Common myeloid progenitor, CD34-positive (primary cell): Measurements from ENCODE around the gene AGAP9.
"Not testable (repeated sequence)": the region's sequence is repeated elsewhere in the genome, so short reads cannot be mapped to it uniquely, and the experiment has no call there.

Experiments
- CTCF ChIA-PET: fragments of 350-600 bp; sonication (Branson Sonifier 250); formaldehyde crosslinking; loops from one replicate; lab custom pipeline; 2021; ENCODE audit warnings: antibody characterized with exemption; lab: Charles Lee
- POLR2A ChIA-PET: fragments of 350-600 bp; sonication (Branson Sonifier 250); formaldehyde crosslinking; loops from one replicate; lab custom pipeline; 2021; ENCODE audit warnings: antibody characterized with exemption; lab: Charles Lee
- DNase-seq, 3 donors: peaks; one replicate each; pipeline versions ENCODE4 v3.0.0 to v3.0.0-alpha.2; 2013
- H3K27ac ChIP-seq, 2 experiments: 1 replicate in 1 of 2; 2 replicates in 1 of 2; pipeline ENCODE4 v1.7.0; 2013; ENCODE audit warnings: inconsistent platforms in 2 of 2, low read length in 2 of 2, mild to moderate bottlenecking in 2 of 2, low read depth in 1 of 2, moderate library complexity in 1 of 2; ENCODE audit not compliant: severe bottlenecking in 2 of 2, insufficient read depth in 1 of 2, poor library complexity in 1 of 2
- H3K27me3 ChIP-seq, 5 experiments: replicated peaks in 2 of 5; 1 replicate in 3 of 5; 2 replicates in 2 of 5; pipeline versions ENCODE4 v1.6.1 to v1.7.0; 2013; ENCODE audit warnings: low read length in 4 of 5, mild to moderate bottlenecking in 2 of 5, moderate library complexity in 2 of 5, inconsistent platforms in 1 of 5; ENCODE audit not compliant: insufficient read depth in 5 of 5, control insufficient read depth in 4 of 5
- H3K36me3 ChIP-seq, 4 experiments: 1 replicate in 2 of 4; 2 replicates in 2 of 4; pipeline versions ENCODE4 v1.6.1 to v1.7.0; 2013; ENCODE audit warnings: low read length in 3 of 4, control low read depth in 1 of 4, mild to moderate bottlenecking in 1 of 4; ENCODE audit not compliant: control insufficient read depth in 4 of 4, insufficient read depth in 4 of 4
- H3K4me1 ChIP-seq, 4 experiments: 1 replicate in 3 of 4; 2 replicates in 1 of 4; pipeline versions ENCODE4 v1.6.1 to v1.7.1; 2013; ENCODE audit warnings: low read length in 3 of 4, mild to moderate bottlenecking in 3 of 4, control low read depth in 1 of 4, inconsistent platforms in 1 of 4, moderate library complexity in 1 of 4; ENCODE audit not compliant: control insufficient read depth in 4 of 4, insufficient read depth in 4 of 4; ENCODE audit errors: control extremely low read depth in 1 of 4
- H3K4me3 ChIP-seq, 7 experiments: 1 replicate in 4 of 7; 2 replicates in 3 of 7; pipeline versions ENCODE4 v1.5.1 to v1.7.0; 2013; ENCODE audit warnings: mild to moderate bottlenecking in 7 of 7, low read length in 6 of 7, moderate library complexity in 6 of 7, inconsistent platforms in 2 of 7, low read depth in 2 of 7, control low read depth in 1 of 7; ENCODE audit not compliant: insufficient read depth in 4 of 7, control insufficient read depth in 1 of 7; ENCODE audit errors: extremely low read depth in 1 of 7
- H3K9me3 ChIP-seq, 5 experiments: 1 replicate in 4 of 5; 2 replicates in 1 of 5; pipeline versions ENCODE4 v1.6.1 to v1.7.1; 2013; ENCODE audit warnings: low read length in 4 of 5, mild to moderate bottlenecking in 2 of 5, inconsistent platforms in 1 of 5, low read depth in 1 of 5, moderate library complexity in 1 of 5; ENCODE audit not compliant: control insufficient read depth in 4 of 5, insufficient read depth in 2 of 5; ENCODE audit errors: control extremely low read depth in 1 of 5
- WGBS: methylation state at CpG from one replicate; pipeline ENCODE4 v1.1.5; 2013; ENCODE audit not compliant: insufficient coverage; 5-methylcytosine and 5-hydroxymethylcytosine counted together

Gene AGAP9

DNA sequence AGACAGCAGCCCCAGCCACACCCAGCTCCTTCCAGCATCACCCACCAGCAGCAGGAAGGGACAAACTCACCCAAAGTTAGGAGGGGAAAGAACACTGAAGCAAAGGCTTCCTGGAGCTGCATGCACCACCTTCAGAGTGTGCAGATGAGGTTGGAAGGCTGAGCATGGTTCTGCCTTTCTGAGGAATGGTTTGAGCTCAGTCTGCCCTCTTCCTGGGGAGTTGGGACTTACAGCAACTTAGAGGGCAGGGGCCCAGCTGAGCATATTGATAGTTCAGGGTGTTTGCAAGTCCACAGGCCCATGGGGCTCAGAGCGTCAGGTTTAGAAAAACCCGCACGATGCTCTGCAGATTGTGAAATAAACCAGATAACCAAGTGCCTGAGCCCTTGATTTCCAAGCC lies 43.3 kb downstream of the AGAP9 start:
- H3K27ac ChIP-seq, CTCF ChIA-PET: not testable (repeated sequence)
- WGBS, result no CpG with 5 or more reads among the region's 3 CpGs

DNA sequence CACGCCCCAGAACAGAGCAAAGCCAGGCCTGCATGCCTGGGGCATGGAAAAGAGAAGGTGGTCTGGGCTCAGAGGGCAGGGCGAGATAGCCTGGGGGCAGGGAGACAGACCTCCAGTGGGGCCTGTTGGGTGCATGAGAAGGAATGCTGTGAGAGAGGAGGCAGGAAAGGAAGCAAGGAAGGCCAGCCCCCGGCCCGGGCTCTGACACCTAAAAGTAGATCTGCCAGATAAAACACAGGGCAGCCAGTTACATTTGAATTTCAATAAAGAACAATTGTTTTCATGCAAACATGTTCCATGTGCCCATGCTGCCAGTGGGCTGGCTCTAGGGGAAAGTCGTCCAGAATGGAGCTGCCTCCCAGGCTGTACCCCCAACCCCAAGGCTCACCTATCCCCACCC lies 45.3 kb downstream of the AGAP9 start:
- CTCF ChIA-PET, H3K27me3 ChIP-seq, H3K9me3 ChIP-seq, POLR2A ChIA-PET, H3K27ac ChIP-seq, DNase-seq, H3K36me3 ChIP-seq, H3K4me1 ChIP-seq, H3K4me3 ChIP-seq: not testable (repeated sequence)
- no CpG with 5 or more reads among the region's 5 CpGs for WGBS

More for the DNA sequence above, 43.3 kb downstream of the AGAP9 start:
- H3K4me1 ChIP-seq, POLR2A ChIA-PET, H3K9me3 ChIP-seq, H3K36me3 ChIP-seq, DNase-seq, H3K27me3 ChIP-seq, H3K4me3 ChIP-seq: not testable (repeated sequence)

DNA sequence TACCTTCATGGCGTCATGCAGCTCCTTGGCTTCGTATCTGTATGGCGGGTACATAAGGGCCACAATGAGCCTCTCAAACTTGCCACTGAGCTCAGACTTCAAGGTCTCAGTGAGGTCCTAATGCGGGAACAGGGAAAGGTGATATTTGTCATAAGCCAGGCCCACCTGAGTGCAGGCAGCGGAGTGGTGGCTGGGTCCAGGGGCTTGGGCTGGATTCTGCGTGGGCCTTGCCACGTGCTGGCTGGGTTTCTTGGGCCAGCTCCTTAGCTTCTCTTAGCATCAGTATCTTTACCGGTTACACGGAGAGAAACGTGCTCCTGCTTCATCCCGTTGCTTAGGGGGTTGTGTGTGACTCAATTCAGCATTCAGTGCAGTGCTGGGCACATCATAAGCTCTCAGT lies 46.4 kb downstream of the AGAP9 start:
- H3K36me3 ChIP-seq, H3K27ac ChIP-seq, H3K4me1 ChIP-seq, H3K4me3 ChIP-seq, H3K9me3 ChIP-seq, CTCF ChIA-PET, DNase-seq, POLR2A ChIA-PET, H3K27me3 ChIP-seq: not testable (repeated sequence)
- WGBS, result no CpG with 5 or more reads among the region's 11 CpGs

DNA sequence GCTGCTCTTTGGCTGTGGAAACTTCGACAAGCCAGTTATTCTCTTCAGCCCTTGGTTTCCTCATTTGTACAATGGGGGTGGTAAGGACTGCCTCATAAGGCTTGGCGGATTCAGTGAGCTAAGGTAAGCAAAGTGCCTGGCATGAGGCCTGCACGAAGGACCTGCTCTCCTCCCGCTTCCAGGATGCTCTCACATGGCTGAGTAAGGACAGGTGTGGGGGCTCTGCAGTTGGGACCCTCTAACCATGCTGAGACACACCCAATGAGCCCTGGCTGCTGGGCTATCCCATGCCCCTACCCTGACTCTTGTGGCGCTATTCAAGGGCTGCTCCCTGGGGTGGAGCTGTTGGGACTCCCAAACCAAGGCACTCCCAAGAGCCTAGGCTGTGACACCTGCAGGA lies 48.3 kb downstream of the AGAP9 start:
- H3K4me3 ChIP-seq, H3K9me3 ChIP-seq, H3K27me3 ChIP-seq, H3K27ac ChIP-seq, H3K4me1 ChIP-seq, H3K36me3 ChIP-seq, DNase-seq, POLR2A ChIA-PET, CTCF ChIA-PET: not testable (repeated sequence)
- 100% methylated on average over 2 of the region's 5 CpGs for WGBS

DNA sequence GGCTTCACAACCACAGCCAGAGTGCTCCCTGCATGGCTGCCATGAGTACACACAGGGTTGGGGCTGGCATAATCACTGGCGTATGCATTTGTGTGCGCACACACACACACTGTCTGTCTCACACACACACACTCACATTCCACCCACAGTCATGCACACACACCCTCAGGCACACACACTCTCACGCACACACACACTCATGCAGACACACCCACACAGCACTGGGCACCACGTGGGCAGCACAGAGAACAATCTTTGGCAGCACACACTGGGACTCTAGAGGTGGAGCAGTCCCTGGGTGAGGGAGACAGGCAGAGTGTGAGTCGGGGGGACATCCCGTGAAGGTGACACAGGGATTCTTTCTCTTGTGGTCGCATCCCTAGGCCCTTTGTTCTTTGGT lies 49.9 kb downstream of the AGAP9 start:
- H3K4me1 ChIP-seq, H3K9me3 ChIP-seq, H3K27me3 ChIP-seq, H3K36me3 ChIP-seq, H3K4me3 ChIP-seq, CTCF ChIA-PET, H3K27ac ChIP-seq, DNase-seq, POLR2A ChIA-PET: not testable (repeated sequence)
- no CpG with 5 or more reads among the region's 7 CpGs for WGBS

DNA sequence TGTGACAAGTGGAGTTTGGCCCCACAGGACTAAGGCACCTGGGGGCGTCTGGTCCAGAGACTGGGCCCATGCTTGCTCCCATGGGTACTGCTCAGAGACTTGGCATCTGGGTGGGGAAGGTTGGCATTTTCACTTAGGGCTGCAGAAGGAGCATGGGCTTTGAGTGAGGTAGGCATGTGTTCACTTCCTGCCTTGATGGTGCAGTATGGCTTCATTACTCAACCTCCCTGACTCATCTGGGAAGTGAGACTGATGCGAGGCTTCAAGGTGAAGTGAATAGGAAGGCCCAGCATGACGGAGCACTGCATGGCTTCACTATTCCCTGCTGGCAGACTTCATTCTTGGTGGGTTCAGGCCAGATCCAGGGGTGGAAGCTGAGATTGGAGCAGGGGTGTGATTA lies 50.8 kb downstream of the AGAP9 start:
- H3K4me1 ChIP-seq, POLR2A ChIA-PET, CTCF ChIA-PET, H3K9me3 ChIP-seq, H3K4me3 ChIP-seq, DNase-seq, H3K36me3 ChIP-seq, H3K27me3 ChIP-seq, H3K27ac ChIP-seq: not testable (repeated sequence)
- WGBS, result no CpG with 5 or more reads among the region's 3 CpGs

DNA sequence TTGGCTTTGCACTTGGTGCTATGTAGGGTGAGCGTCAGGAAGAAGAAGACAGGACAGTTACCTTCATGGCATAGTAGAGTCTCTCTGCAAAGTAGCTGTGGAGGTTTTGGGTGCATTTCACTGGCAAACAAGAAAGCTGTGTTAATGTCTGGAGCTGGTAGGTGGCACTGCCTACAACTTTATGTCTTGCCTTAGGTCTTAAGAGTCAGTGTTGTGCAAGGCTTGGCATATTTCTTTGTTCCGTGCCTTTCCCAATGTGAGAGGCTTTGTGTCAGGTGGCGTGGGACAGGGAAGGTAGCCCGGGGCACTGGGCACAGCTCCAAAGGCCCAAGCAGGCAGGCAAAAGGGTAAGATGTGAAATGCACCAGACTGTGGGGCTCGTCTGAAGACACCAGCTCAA lies 51.4 kb downstream of the AGAP9 start:
- H3K4me3 ChIP-seq, H3K27ac ChIP-seq, POLR2A ChIA-PET, CTCF ChIA-PET, H3K27me3 ChIP-seq, H3K36me3 ChIP-seq, H3K4me1 ChIP-seq, DNase-seq, H3K9me3 ChIP-seq: not testable (repeated sequence)
- no CpG with 5 or more reads among the region's 5 CpGs for WGBS
